AG04450 (cell line): ENCODE results near the gene RBFOX2. TPM values are rescaled to one million over a fixed set of nuclear protein-coding genes. Genes with fewer than 3 reads are reported as not detected.

Source experiments
- CTCF ChIA-PET: fragments of 300-600, 350-600 bp; formaldehyde crosslinking; extraction: SDS; loops from one replicate; lab custom pipeline; 2022; ENCODE audit warnings: antibody characterized with exemption, inconsistent platforms; lab: Charles Lee
- POLR2A ChIA-PET: fragments of 350-600 bp; formaldehyde crosslinking; extraction: SDS; loops from one replicate; lab custom pipeline; 2021; ENCODE audit warnings: antibody characterized with exemption, inconsistent platforms; lab: Yijun Ruan, JAX
- DNase-seq: peaks from one replicate; pipeline ENCODE4 v3.0.0-alpha.2; 2011; ENCODE audit warnings: low read depth, low spot score
- H3K27ac ChIP-seq: one replicate; pipeline ENCODE4 v1.5.1; 2012; ENCODE audit warnings: low read depth, low read length, control low read depth
- H3K27me3 ChIP-seq: one replicate; pipeline ENCODE4 v1.6.0; 2012; ENCODE audit warnings: low read length; ENCODE audit not compliant: control insufficient read depth, insufficient read depth
- H3K4me3 ChIP-seq: 2 replicates; pipeline ENCODE4 v1.5.1; 2011; ENCODE audit warnings: mild to moderate bottlenecking, low read depth, low read length, control low read depth
- H3K9me3 ChIP-seq: 2 replicates; pipeline ENCODE4 v1.5.1; 2012; ENCODE audit warnings: low read length; ENCODE audit not compliant: control insufficient read depth, insufficient read depth
- polyA plus RNA-seq: library from polyadenylated mRNA; depleted of rRNA; stranded (reverse); fragments of >200 nt; gene quantifications from 2 replicates; pipeline ENCODE4 v1.2.3, GENCODE V29; 2011
- TF ChIP-seq, protein P1 (sequence below): IDR thresholded peaks from 2 replicates; pipeline ENCODE4 v1.5.1; 2011; ENCODE audit warnings: low read depth, low read length, control low read depth, inconsistent platforms

The RBFOX2 gene
- polyA plus RNA-seq, 1 experiment = 288 TPM

DNA sequence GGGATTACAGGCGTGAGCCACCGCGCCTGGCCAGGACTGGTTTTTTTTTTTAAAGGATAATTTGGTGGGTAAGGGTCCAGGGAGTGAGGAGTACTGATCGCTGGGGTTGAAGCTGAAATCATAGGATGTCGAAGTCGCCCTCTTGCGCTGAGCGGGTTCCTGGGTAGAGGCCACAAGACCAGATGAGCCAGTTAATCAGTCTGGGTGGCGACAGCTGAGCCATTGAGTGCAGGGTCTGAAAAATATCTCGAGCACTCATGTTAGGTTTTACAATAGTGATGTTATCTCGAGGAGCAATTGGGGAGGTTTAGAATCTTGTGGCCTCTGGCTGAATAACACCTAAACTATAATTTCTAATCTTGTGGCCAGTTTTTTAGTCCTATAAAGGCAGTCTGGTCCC, 303.1 kb downstream of the RBFOX2 start:
- CTCF ChIA-PET = interaction anchor here (1.3 kb wide), 1 partner anchor 295 kb away, joined by 3 read pairs; no protein-coding TSS in a partner anchor
- no peak overlapping the region for H3K27ac ChIP-seq
- peaks cover 3% of the 10 kb centered on the region; the same call in 1 of the 2 replicates for H3K9me3 ChIP-seq
- no peak overlapping the region for H3K4me3 ChIP-seq
- DNase-seq = no peak
- POLR2A ChIA-PET = no interaction called here
- TF ChIP-seq, protein P1, sequence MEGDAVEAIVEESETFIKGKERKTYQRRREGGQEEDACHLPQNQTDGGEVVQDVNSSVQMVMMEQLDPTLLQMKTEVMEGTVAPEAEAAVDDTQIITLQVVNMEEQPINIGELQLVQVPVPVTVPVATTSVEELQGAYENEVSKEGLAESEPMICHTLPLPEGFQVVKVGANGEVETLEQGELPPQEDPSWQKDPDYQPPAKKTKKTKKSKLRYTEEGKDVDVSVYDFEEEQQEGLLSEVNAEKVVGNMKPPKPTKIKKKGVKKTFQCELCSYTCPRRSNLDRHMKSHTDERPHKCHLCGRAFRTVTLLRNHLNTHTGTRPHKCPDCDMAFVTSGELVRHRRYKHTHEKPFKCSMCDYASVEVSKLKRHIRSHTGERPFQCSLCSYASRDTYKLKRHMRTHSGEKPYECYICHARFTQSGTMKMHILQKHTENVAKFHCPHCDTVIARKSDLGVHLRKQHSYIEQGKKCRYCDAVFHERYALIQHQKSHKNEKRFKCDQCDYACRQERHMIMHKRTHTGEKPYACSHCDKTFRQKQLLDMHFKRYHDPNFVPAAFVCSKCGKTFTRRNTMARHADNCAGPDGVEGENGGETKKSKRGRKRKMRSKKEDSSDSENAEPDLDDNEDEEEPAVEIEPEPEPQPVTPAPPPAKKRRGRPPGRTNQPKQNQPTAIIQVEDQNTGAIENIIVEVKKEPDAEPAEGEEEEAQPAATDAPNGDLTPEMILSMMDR = no peak
- no peaks in the 10 kb centered on the region for H3K27me3 ChIP-seq

- ChIA-PET CTCF (no interaction called here), POLR2A (no interaction called here)
Measured at GRCh38 chr22:35721960-35722359, 306.7 kb downstream of the RBFOX2 start.

GRCh38 chr22:35719212-35719875, 309.3 kb downstream of the RBFOX2 start:
- TF ChIP-seq, protein P1 = 0 out of 2 replicates have a peak, but pooled peaks have one; percentile 6
- POLR2A ChIA-PET = no interaction called here
- CTCF ChIA-PET = no interaction called here
- Histone ChIP-seq H3K9me3 (peaks cover 4% of the 10 kb centered on the region; the same call in 1 of the 2 replicates), H3K27ac (no peak overlapping the region), H3K27me3 (no peaks in the 10 kb centered on the region), H3K4me3 (no peak overlapping the region)
- no peak for DNase-seq

More at GRCh38 chr22:35721960-35722359, 306.7 kb downstream of the RBFOX2 start:
- Histone ChIP-seq H3K4me3 (no peak overlapping the region), H3K27me3 (no peaks in the 10 kb centered on the region), H3K27ac (no peak overlapping the region), H3K9me3 (peaks cover 5% of the 10 kb centered on the region; the same call in 1 of the 2 replicates)
- no peak for DNase-seq
- TF ChIP-seq, protein P1 = no peak

DNA sequence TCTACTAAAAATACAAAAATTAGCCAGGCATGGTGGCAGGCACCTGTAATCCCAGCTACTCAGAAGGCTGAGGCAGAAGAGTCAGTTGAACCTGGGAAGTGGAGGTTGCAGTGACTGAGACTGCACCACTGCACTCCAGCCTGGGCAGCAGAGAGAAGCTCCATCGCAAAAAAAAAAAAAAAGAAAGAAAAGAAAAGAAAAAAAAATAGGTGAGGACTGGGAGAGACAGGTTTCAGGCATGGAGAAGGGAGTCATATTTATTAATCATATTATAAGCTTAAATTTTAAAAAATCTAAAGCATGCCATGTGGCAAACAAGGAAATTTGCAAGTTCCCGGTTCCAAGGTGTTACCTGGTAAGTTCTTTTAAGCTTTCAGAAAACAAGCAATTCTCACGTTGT, 311.1 kb downstream of the RBFOX2 start, which contains the start of gene APOL5:
APOL5 (plus strand) TSS at position 301 of the 400 bp plus-strand sequence; CDS start at position 301, 0 bp downstream.
- DNase-seq = no peak
- Histone ChIP-seq H3K27me3 (no peaks in the 10 kb centered on the region), H3K4me3 (no peak within 1 kb of the TSS), H3K9me3 (peaks cover 4% of the 10 kb centered on the region), H3K27ac (no peak within 1 kb of the TSS)
- CTCF ChIA-PET = no interaction called here
- TF ChIP-seq, protein P1 = no peak
- POLR2A ChIA-PET = no interaction called here

DNA sequence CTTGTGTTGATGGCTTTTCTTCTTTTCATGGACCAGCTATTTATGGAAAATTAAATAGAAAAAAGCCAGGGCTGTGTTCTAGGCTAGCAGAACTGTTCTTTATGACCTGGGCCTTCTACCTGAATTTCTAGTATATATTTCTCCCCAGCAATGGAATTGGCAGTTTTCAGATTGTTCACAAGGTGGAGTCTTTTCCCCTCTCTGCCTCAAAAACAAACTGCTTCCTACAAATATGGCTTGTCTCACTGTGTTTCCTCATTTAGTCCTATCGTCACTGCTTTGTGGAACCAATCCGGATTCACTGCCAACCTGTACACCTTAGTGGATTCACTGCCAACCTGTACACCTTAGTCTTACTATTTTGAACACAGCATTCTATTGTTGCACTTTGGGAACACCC, 316.0 kb downstream of the RBFOX2 start:
- H3K9me3 ChIP-seq = no peaks in the 10 kb centered on the region; the same call in 1 of the 2 replicates
- ChIA-PET POLR2A (no interaction called here), CTCF (no interaction called here)
- TF ChIP-seq, protein P1 = no peak
- no peaks in the 10 kb centered on the region for H3K27me3 ChIP-seq
- no peak overlapping the region for H3K4me3 ChIP-seq
- no peak for DNase-seq
- no peak overlapping the region for H3K27ac ChIP-seq
